Vagina (tissue), 2 donors: ENCODE measurements around the gene FASTK. TPM values are rescaled to one million over a fixed set of nuclear protein-coding genes. Genes with fewer than 3 reads are reported as not detected.
A peak's percentile ranks its signal among the peaks of the same experiment; 100 is the strongest.

Source experiments
- DNase-seq, 2 donors: peaks; one replicate each; pipeline ENCODE4 v3.0.0-alpha.2; 2017; ENCODE audit errors: extremely low spot score in 2 of 2
- H3K27ac ChIP-seq: fragments of 200-600 bp; sonication (generic); one replicate; pipeline ENCODE4 v1.5.1; 2019
- H3K27me3 ChIP-seq: fragments of 200-600 bp; sonication (generic); one replicate; pipeline ENCODE4 v1.5.1; 2019
- H3K36me3 ChIP-seq, 2 donors: fragments of 200-600 bp; sonication (generic); one replicate each; pipeline ENCODE4 v1.5.1; 2017 to 2019
- H3K4me1 ChIP-seq: fragments of 200-600 bp; sonication (generic); one replicate; pipeline ENCODE4 v1.5.1; 2019
- H3K4me3 ChIP-seq, 2 donors: fragments of 200-600 bp; sonication (generic); 1 replicate in 1 of 2; 2 replicates in 1 of 2; pipeline ENCODE4 v1.5.1; 2016 to 2019
- H3K9me3 ChIP-seq: fragments of 200-600 bp; sonication (generic); one replicate; pipeline ENCODE4 v1.5.1; 2019
- POLR2A ChIP-seq, 2 donors: fragments of 450-650 bp; IDR thresholded peaks; one replicate each; pipeline ENCODE4 v1.6.1; 2017; ENCODE audit warnings: antibody characterized with exemption in 2 of 2, mild to moderate bottlenecking in 2 of 2, moderate library complexity in 2 of 2
- POLR2AphosphoS5 ChIP-seq, 2 donors: sonication (generic); formaldehyde crosslinking; IDR thresholded peaks; one replicate each; pipeline ENCODE4 v1.9.0; 2017; ENCODE audit warnings: antibody characterized with exemption in 2 of 2, mild to moderate bottlenecking in 2 of 2, low read depth in 1 of 2; ENCODE audit not compliant: insufficient read depth in 1 of 2
- intact Hi-C: fragments of 100-400 bp; cut with DNase I; formaldehyde crosslinking; loops from one replicate; pipeline ENCODE4 v1.15.1; 2023
- total RNA-seq: library from RNA; depleted of rRNA; stranded (reverse); fragments of >200 nt; gene quantifications from one replicate; pipeline ENCODE4 v1.2.3, GENCODE V29; 2016
- TF ChIP-seq, protein P1 (sequence below), 3 experiments: fragments of 450-650 bp in 2 of 3; fragments of 200-600 bp in 1 of 3; sonication (generic) in 1 of 3; IDR thresholded peaks; one replicate each; pipeline ENCODE4 v1.5.1; 2017 to 2019; ENCODE audit warnings: antibody characterized with exemption in 3 of 3, mild to moderate bottlenecking in 2 of 3, moderate library complexity in 2 of 3

FASTK gene
- total RNA-seq, 1 donor from 2014 or later = 60.2 TPM

DNA sequence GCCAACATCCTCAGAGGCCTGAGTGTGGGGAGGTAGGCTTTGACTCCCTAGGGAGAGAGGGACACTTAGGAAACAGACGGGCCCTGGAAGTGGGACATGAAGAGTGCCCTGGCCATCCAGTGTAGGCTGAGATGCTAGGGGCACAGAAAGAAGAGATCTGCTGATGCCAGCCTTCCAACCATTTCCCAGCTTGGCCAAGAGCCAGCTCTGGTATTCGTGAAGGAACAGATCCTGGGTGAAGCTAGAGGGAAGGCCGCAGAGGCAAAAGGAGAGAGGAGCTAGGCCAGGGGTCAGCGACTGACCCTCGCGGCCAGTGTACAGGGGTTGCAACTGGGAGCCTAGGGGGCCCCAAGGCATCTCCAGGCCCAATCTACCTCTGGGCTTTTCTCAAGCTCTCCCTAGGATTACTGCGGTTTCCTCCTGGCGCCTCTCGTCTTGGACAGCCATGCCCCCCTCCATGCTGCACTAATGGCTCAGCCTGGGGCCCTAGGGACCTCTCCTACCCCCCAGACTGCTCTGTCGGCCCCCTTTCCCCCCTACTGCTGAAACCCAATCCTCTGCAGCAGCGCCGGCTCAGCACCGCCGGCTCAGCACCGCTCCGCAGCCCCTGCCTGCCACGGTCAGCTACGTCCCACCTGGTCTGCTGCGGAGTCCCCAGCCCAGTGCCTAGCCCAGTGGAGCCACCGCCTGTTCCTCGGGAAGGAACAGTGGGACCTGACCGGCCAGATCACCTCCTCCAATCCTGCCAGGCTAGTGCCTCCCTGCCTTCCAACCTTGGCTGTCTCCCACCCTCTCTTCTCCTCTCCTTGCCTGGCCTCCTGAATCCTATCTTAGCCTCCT is 32.4 kb downstream of the FASTK start, which contains the start of gene ASIC3:
TSS of gene ASIC3 (plus strand) at position 556 of the 840 bp plus-strand sequence. CDS start 355 bp downstream, outside the sequence.
- TF ChIP-seq POLR2AphosphoS5 (IDR thresholded peaks at IDR 0.05; ENCODE audit: insufficient read depth in 1 of 2, low read depth in 1 of 2) = no peak
- TF ChIP-seq, protein P1, sequence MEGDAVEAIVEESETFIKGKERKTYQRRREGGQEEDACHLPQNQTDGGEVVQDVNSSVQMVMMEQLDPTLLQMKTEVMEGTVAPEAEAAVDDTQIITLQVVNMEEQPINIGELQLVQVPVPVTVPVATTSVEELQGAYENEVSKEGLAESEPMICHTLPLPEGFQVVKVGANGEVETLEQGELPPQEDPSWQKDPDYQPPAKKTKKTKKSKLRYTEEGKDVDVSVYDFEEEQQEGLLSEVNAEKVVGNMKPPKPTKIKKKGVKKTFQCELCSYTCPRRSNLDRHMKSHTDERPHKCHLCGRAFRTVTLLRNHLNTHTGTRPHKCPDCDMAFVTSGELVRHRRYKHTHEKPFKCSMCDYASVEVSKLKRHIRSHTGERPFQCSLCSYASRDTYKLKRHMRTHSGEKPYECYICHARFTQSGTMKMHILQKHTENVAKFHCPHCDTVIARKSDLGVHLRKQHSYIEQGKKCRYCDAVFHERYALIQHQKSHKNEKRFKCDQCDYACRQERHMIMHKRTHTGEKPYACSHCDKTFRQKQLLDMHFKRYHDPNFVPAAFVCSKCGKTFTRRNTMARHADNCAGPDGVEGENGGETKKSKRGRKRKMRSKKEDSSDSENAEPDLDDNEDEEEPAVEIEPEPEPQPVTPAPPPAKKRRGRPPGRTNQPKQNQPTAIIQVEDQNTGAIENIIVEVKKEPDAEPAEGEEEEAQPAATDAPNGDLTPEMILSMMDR (IDR thresholded peaks at IDR 0.05) = no peak
- no peak for TF ChIP-seq POLR2A (IDR thresholded peaks at IDR 0.05)
- Histone ChIP-seq H3K9me3 (no peaks in the 10 kb centered on the region), H3K36me3 (no peaks in the 10 kb centered on the region), H3K4me1 (peaks cover 27% of the 10 kb centered on the region), H3K27ac (no peak within 1 kb of the TSS), H3K27me3 (no peaks in the 10 kb centered on the region), H3K4me3 (no peak within 1 kb of the TSS)
- intact Hi-C loops = no loop called here
- DNase-seq = no peak

DNA sequence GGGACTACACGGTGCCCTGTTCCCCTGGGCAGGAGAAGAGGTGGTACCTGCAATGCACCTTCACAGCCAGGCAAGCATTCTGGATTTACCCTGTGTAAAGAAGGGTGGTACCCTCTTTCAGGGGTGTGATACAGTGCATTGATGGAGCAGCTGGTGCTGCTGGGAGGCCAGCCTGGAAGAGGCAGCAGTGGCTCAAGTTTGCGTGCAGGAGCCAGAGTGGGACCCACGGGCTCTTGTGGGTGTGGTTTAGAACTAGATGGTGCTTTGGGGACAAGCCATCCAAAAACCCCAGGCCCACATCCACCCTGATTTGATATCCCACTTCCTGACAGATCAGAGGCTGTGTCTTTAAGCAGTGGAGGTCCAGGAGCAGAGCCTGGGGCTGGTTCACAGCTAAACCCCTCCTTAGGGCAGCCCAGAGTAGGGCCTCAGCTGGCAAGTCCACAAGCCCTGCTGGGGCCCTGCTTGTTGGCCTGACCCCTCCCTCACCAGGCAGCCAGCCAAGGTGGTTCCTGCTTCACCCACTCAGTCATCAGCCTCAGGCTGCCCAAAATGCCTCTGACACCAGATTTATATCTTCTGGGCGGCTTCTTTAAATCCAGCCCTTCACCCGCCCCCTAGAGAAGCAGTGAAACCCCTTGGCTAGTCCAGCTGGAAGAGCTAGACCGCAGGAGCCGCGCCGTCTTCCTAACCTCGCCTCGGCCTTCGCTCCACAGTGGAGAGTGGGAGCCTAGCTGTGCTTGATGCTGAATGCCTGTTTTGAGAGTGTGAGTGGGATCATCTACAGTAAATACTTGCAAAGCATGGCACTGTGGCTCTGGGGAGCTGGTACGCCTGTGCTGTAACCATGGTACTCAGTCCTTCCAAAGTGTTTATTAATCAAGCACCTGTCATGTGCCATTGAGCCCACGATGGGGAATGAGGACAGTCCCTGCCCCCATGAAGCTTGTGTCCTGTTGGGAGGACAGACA is 33.7 kb downstream of the FASTK start:
- peaks cover 0 to 3% of the 10 kb centered on the region in 2 donors for H3K36me3 ChIP-seq
- H3K4me3 ChIP-seq = no peak overlapping the region
- intact Hi-C loops = no loop called here
- DNase-seq = no peak
- no peak overlapping the region for H3K27ac ChIP-seq
- H3K27me3 ChIP-seq = no peaks in the 10 kb centered on the region
- H3K4me1 ChIP-seq = peaks cover 27% of the 10 kb centered on the region
- peak in 1 of 2 donors; percentile 15 for TF ChIP-seq POLR2AphosphoS5 (IDR thresholded peaks at IDR 0.05; ENCODE audit: insufficient read depth in 1 of 2, low read depth in 1 of 2)
- TF ChIP-seq, protein P1 (IDR thresholded peaks at IDR 0.05) = no peak
- H3K9me3 ChIP-seq = no peaks in the 10 kb centered on the region

DNA sequence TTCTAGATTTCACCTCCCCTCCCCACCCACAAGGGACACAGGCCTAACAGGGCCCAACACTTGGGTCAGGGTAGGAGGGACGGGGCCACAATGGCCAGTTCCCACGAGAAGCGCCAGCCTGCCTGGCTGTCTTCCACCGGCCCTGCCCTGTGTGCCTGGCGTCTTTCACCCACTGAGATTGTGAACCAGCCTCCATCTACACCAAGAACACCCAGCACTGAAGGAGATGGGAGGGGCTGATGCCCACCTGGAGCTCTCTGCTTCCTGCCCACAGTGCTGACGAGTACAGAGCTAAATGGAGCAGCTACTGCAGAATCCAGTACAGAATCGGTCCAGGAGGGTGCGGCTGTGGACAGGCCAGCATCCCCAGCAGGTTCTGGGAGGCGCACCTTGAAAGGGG is 34.6 kb downstream of the FASTK start:
- TF ChIP-seq POLR2A (IDR thresholded peaks at IDR 0.05) = no peak
- no peak for TF ChIP-seq POLR2AphosphoS5 (IDR thresholded peaks at IDR 0.05; ENCODE audit: insufficient read depth in 1 of 2, low read depth in 1 of 2)
- TF ChIP-seq, protein P1 (IDR thresholded peaks at IDR 0.05) = no peak
- intact Hi-C loops = no loop called here
- H3K27me3 ChIP-seq = no peaks in the 10 kb centered on the region
- no peaks in the 10 kb centered on the region for H3K9me3 ChIP-seq
- H3K4me3 ChIP-seq = no peak overlapping the region
- H3K27ac ChIP-seq = no peak overlapping the region
- no peak for DNase-seq
- H3K36me3 ChIP-seq = peaks cover 0 to 3% of the 10 kb centered on the region in 2 donors
- H3K4me1 ChIP-seq = peaks cover 19% of the 10 kb centered on the region

DNA sequence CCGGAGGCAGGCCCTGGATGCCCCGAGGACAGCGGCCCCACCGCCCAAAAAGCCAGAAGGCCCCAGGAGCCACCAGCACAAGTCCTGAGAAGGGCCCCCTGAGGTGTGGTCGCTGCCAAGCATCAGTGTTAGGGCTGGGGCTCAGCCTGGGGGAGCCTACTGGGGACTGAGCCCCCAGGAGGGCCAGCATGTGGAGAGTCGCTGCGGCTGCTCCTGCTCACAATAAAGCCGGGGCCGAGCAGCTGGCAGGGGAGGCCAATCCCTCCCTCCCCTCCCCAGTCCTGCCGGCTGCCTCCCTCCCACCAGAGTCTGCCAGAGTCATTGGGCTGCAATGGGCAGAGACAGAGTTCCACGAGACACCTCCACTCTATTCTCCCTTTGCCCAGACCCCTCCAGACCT is 35.3 kb downstream of the FASTK start:
- TF ChIP-seq, protein P1 (IDR thresholded peaks at IDR 0.05) = no peak
- TF ChIP-seq POLR2AphosphoS5 (IDR thresholded peaks at IDR 0.05; ENCODE audit: insufficient read depth in 1 of 2, low read depth in 1 of 2) (no peak), POLR2A (IDR thresholded peaks at IDR 0.05) (no peak)
- Histone ChIP-seq H3K9me3 (no peaks in the 10 kb centered on the region), H3K4me1 (peaks cover 16% of the 10 kb centered on the region), H3K36me3 (peaks cover 0 to 3% of the 10 kb centered on the region in 2 donors), H3K27ac (no peak overlapping the region), H3K27me3 (no peaks in the 10 kb centered on the region), H3K4me3 (no peak overlapping the region)
- intact Hi-C loops = no loop called here
- DNase-seq = no peak
